Liver (tissue), 3 donors: ENCODE measurements around the gene CUEDC1.

Experiments
- CTCF ChIP-seq: fragments of 150-350 bp; IDR thresholded peaks from 2 replicates; pipeline ENCODE4 v1.5.1; 2017; ENCODE audit warnings: improper control_type of control experiment, low read depth, low read length; ENCODE audit not compliant: missing input control
- JUND ChIP-seq, 2 donors: IDR thresholded peaks; 2 replicates each; pipeline ENCODE4 v1.6.1; 2016; ENCODE audit warnings: antibody characterized with exemption in 2 of 2
- MAX ChIP-seq: IDR thresholded peaks from 2 replicates; pipeline ENCODE4 v1.6.1; 2016; ENCODE audit warnings: antibody characterized with exemption
- RXRA ChIP-seq, 2 donors: IDR thresholded peaks; 2 replicates each; pipeline ENCODE4 v1.6.1; 2017 to 2018; ENCODE audit warnings: antibody characterized with exemption in 2 of 2, mild to moderate bottlenecking in 1 of 2
- SP1 ChIP-seq: IDR thresholded peaks from 2 replicates; pipeline ENCODE4 v1.6.1; 2018; ENCODE audit warnings: antibody characterized with exemption, mild to moderate bottlenecking
- ZBTB33 ChIP-seq: IDR thresholded peaks from 2 replicates; pipeline ENCODE4 v1.6.1; 2016; ENCODE audit warnings: antibody characterized with exemption
- donor health status: healthy.
- donor health status: healthy.

GRCh38 chr17:57918017-57918895 lies 37.0 kb downstream of the CUEDC1 start:
- TF ChIP-seq MAX (no peak), RXRA (IDR thresholded peaks at IDR 0.05) (no peak), JUND (IDR thresholded peaks at IDR 0.05) (no peak), CTCF (no peak), SP1 (no peak), ZBTB33 (no peak)
